ENCODE results near the gene CYBC1. TPM values are rescaled to one million over a fixed set of nuclear protein-coding genes. Genes with fewer than 3 reads are reported as not detected.

CYBC1 gene
- total RNA-seq, 1 donor from 2014 or later: 132 TPM

DNA sequence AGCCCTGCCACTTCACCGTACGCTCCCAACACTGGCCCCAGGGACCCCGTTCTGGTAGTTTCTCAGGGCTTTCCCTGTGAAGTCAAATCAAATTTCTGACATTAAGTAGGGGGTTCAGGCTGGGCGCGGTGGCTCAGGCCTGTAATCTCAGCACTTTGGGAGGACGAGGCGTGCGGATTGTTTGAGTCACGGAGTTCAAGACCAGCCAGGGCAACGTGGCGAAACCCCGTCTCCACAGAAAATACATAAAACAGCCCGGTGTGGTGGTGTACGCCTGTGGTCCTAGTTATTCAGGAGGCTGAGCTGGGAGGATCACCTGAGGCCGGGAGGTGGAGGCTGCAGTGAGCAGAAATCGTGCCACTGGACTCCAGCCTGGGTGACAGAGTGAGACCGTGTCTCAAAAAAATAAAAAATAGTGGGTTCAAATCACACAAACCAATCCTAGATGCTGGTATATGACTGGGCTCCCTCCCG is 632 bp downstream of the CYBC1 start:
- peak in 1 of 2 donors; percentile 0 for ATAC-seq
- Histone ChIP-seq H3K9me3 (no peaks in the 10 kb centered on the region), H3K27me3 (ENCODE audit: low read depth) (no peaks in the 10 kb centered on the region), H3K4me1 (peaks cover 46% of the 10 kb centered on the region), H3K36me3 (peaks cover 18% of the 10 kb centered on the region), H3K4me3 (peak overlapping the region; percentile 97), H3K27ac (peak overlapping the region; percentile 95)
- no peak for DNase-seq
- TF ChIP-seq CTCF (IDR thresholded peaks at IDR 0.05): no peak
- intact Hi-C loops (cut with DNase I): no loop called here

- no peak for TF ChIP-seq CTCF (IDR thresholded peaks at IDR 0.05)
- intact Hi-C loops (cut with DNase I): no loop called here
- Histone ChIP-seq H3K36me3 (peaks cover 24% of the 10 kb centered on the region), H3K27ac (peak overlapping the region; percentile 95), H3K4me1 (peaks cover 50% of the 10 kb centered on the region), H3K4me3 (peak overlapping the region; percentile 97), H3K9me3 (no peaks in the 10 kb centered on the region), H3K27me3 (ENCODE audit: low read depth) (no peaks in the 10 kb centered on the region)
- DNase-seq (no peak), ATAC-seq (peak; percentile 11 to 34)
These were observed 1.2 kb downstream of the CYBC1 start for GRCh38 chr17:82449131-82449882.

- Histone ChIP-seq H3K27ac (no peak overlapping the region), H3K36me3 (peaks cover 39% of the 10 kb centered on the region), H3K4me3 (no peak overlapping the region), H3K4me1 (peaks cover 50% of the 10 kb centered on the region), H3K9me3 (no peaks in the 10 kb centered on the region), H3K27me3 (ENCODE audit: low read depth) (no peaks in the 10 kb centered on the region)
- no peak for TF ChIP-seq CTCF (IDR thresholded peaks at IDR 0.05)
- ATAC-seq (no peak), DNase-seq (no peak)
- intact Hi-C loops (cut with DNase I): no loop called here
These were observed 2.7 kb downstream of the CYBC1 start for GRCh38 chr17:82447876-82448275.

GRCh38 chr17:82446649-82447048 is 3.9 kb downstream of the CYBC1 start:
- DNase-seq: no peak
- TF ChIP-seq CTCF (IDR thresholded peaks at IDR 0.05): no peak
- no peak overlapping the region for H3K4me3 ChIP-seq
- no peaks in the 10 kb centered on the region for H3K27me3 ChIP-seq (ENCODE audit: low read depth)
- peaks cover 51% of the 10 kb centered on the region for H3K36me3 ChIP-seq
- intact Hi-C loops (cut with DNase I): no loop called here
- no peak overlapping the region for H3K27ac ChIP-seq
- no peaks in the 10 kb centered on the region for H3K9me3 ChIP-seq
- ATAC-seq: no peak
- H3K4me1 ChIP-seq: peaks cover 42% of the 10 kb centered on the region

DNA sequence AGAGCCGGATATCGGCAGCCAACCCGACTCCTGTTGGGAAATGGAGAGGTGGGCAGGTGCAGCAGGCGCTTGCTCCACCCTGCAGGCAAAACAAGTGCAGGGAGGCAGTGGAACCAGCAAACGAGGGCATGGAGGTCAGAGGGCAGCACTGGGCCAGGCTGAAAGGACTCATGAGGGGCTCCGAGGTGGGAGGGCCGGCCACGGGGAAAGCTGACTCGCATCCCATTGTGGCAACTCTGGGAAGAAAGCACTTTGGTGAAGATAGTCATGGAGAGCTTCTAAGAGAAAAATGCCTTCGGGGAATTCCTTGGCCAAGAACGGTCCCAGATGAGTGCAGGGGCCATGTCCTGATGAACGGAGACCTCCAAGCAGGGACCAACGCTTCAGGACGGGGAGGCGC is 4.4 kb downstream of the CYBC1 start:
- Histone ChIP-seq H3K4me3 (no peak overlapping the region), H3K27me3 (ENCODE audit: low read depth) (no peaks in the 10 kb centered on the region), H3K27ac (no peak overlapping the region), H3K4me1 (peaks cover 36% of the 10 kb centered on the region), H3K36me3 (peaks cover 53% of the 10 kb centered on the region), H3K9me3 (no peaks in the 10 kb centered on the region)
- no peak for TF ChIP-seq CTCF (IDR thresholded peaks at IDR 0.05)
- DNase-seq (no peak), ATAC-seq (no peak)
- intact Hi-C loops (cut with DNase I): no loop called here

Data from lower lobe of right lung (tissue), 2 donors.